Measurements from ENCODE around the gene ZNF275. TPM values are rescaled to one million over a fixed set of nuclear protein-coding genes. Genes with fewer than 3 reads are reported as not detected.

ZNF275 gene
- total and polyA plus RNA-seq, 5 experiments from 2014 or later = 4.8 to 17.1 (median 7.5) TPM

DNA sequence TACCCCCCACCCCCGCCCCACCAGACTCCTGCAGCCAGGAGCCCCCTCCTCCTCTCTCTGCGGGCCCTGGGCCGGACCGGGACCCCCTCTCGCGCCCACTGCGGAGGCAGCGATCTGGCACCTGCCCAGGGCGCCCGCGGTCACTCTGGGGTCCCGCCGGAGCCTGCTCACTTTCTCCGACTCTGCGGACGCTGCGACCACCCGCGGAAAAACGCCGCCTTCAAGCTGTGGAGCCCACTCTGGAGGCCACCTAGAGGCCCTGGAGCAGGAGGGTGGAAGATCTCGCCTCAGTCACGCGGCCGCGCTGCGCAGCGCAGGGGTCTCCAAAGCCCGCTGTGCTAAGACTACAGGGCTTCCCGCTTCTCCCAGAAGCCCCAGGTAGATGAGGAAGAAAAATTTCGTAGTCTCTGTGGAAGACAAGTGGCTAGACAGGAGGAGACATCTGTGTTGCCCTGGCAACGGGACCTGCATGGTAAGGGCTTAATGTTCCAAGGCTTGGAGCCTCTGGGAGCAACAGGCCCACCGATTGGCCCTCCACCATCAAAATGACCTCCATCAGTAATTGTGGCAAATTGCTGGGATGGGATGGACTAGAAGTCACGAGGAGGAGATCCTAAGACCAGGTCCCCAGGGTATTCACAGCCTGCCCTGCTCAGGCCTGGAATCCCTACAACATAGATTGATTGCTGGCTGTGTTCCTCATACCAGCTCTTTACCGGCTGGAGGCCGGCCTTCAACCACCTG is 12.4 kb upstream of the ZNF275 start, which contains the start of gene PNMA6F:
PNMA6F (minus strand) TSS at position 387 of the 744 bp plus-strand sequence. CDS start 1,093 bp downstream, outside the sequence.
- peaks cover 0 to 7% (median 0%) of the 10 kb centered on the region in 9 donors for H3K9me3 Mint-ChIP-seq
- no peak within 1 kb of the TSS for H3K4me3 Mint-ChIP-seq
- peaks cover 0 to 6% (median 0%) of the 10 kb centered on the region in 5 donors for H3K27me3 Mint-ChIP-seq
- no peak for DNase-seq
- no peak for ATAC-seq
- POLR2A ChIA-PET = no interaction called here
- H3K27ac Mint-ChIP-seq = peak within 1 kb of the TSS in 1 of 10 donors; percentile 21
- no peaks in the 10 kb centered on the region for H3K36me3 Mint-ChIP-seq
- H3K4me1 Mint-ChIP-seq = peaks cover 2 to 12% (median 8%) of the 10 kb centered on the region in 4 donors

DNA sequence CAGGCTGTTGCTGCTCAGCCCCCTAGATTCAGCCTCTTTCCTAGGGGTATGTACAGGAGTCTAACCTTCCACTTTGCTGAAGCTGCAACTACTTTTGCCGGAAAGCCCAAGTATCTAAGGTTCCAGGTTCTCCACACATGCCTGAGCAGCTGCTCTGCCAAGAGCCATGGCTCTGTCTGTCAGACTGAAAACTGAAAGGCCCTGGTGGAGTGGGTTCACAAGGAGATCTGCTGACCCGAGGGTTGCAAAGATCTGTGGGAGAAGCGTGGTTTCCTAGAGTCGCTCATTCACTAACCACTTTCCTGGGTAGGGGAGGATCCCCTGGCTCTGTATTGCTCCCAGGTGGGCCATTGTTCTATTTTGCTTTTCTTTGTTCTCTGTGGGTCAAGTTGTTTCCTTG is 6.4 kb upstream of the ZNF275 start:
- H3K4me1 Mint-ChIP-seq = peaks cover 0 to 10% (median 8%) of the 10 kb centered on the region in 4 donors
- H3K27ac Mint-ChIP-seq = no peak overlapping the region
- H3K27me3 Mint-ChIP-seq = peaks cover 0 to 7% (median 1%) of the 10 kb centered on the region in 5 donors
- peaks cover 0 to 7% (median 0%) of the 10 kb centered on the region in 9 donors for H3K9me3 Mint-ChIP-seq
- DNase-seq (no peak), ATAC-seq (no peak)
- no peak overlapping the region for H3K4me3 Mint-ChIP-seq
- POLR2A ChIA-PET = no interaction called here
- no peaks in the 10 kb centered on the region for H3K36me3 Mint-ChIP-seq

DNA sequence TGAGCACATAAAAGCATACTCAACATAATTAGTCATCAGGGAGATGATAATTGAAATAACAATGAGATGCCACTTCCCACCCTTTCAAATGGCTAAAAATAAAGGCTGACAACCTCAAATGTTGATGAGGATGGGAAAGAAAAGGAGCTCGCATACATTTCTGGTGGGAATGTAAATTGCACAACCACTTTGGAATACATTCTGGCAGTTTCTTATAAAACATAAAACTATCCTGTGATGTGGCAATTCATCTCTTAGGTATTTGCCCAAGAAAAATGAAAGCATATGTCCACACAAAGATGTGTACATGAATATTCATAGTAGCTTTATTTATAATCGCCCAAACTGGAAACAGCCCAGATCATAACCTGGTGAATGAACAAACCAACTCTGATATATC is 687 bp upstream of the ZNF275 start:
- no peak for DNase-seq
- Mint-ChIP-seq H3K36me3 (peaks cover 0 to 8% (median 0%) of the 10 kb centered on the region in 3 donors), H3K27ac (peak overlapping the region in 3 of 10 donors; percentile 71 to 93 (median 76)), H3K27me3 (peaks cover 0 to 2% (median 0%) of the 10 kb centered on the region in 5 donors), H3K9me3 (no peaks in the 10 kb centered on the region), H3K4me3 (peak overlapping the region; percentile 79 to 91 (median 87)), H3K4me1 (peaks cover 11 to 37% (median 34%) of the 10 kb centered on the region in 4 donors)
- POLR2A ChIA-PET = interaction anchor here (1.3 to 2.2 kb wide), 2 partner anchors 9 to 59 kb away, joined by 3 to 7 read pairs; no protein-coding TSS in a partner anchor
- ATAC-seq = no peak

DNA sequence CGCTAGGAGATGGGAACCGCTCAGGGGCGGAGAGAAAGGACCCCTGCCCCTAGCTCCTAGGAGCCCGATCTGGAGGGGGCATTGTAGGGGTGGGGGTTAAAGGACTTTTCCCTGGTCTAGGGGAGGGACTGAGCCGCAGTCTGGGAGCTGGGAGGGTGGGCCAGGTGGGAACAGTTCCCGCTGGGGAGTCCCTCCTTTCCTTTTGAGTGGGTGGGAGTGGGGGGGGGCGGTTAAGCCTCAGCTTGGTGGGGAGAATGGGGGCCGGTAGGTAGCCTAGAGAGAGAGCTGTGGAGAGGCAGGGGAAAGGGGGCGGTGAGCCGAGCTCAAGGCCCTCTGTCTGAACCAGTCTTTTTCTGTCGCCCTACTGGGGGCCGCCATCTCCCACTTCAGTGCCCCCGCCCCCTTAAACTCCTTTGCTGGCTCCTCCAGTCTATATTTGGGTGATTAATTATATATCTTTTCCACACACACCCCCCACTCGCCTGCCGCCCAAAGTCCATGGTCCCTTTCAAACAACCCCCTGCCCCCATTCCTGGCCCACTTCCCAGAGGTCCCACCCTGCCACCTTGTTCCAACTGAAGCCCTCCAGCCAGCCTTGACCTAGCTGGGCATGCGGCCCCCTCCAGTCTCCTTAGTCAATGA is 822 bp downstream of the ZNF275 start:
- POLR2A ChIA-PET = interaction anchor here (1.2 to 2.2 kb wide), 2 partner anchors 8 to 10 kb away, joined by 4 to 7 read pairs; no protein-coding TSS in a partner anchor
- H3K9me3 Mint-ChIP-seq = no peaks in the 10 kb centered on the region
- peak overlapping the region; percentile 77 to 93 (median 82) for H3K4me3 Mint-ChIP-seq
- H3K36me3 Mint-ChIP-seq = peaks cover 0 to 16% (median 5%) of the 10 kb centered on the region in 3 donors
- H3K27ac Mint-ChIP-seq = peak overlapping the region; percentile 27 to 95 (median 86)
- no peaks in the 10 kb centered on the region for H3K27me3 Mint-ChIP-seq
- ATAC-seq = no peak
- H3K4me1 Mint-ChIP-seq = peaks cover 15 to 49% (median 46%) of the 10 kb centered on the region in 4 donors
- no peak for DNase-seq

DNA sequence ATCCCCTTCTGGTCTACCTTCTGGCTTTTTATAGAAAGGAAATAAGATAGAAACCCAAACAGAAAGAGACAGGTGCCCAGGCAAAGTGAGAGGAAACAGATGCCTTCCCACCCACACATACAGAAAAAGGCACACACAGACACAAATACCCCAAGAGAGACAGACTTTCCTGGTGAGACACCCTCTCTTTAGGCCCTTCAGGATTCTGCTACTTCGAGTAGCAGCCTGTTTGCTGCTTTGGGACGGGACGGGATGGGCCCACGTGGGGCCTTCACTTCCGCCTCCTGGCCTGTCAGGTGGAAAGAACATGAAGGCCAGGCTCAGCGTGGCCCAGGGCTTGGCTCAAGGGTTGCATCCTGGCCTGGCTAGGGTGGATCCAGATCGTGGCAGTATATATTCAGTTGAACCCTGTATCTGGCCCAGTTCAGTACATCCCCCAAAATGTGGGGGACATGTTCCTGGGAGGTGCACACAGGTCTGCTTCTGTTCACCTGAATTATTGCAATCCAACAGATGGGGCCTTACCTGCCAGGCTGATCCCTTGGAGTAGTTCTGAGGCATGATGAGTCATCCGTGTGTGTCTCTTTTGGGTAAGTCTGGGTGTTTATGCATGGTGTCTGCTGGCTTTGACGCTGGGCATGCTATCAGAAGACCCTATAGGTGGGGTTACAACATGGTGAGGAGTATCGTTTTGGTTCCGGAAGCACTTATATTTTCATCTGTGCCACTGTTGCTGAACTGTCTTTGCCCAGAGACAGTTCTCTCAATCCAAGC is 2.4 kb downstream of the ZNF275 start:
- no peaks in the 10 kb centered on the region for H3K27me3 Mint-ChIP-seq
- H3K4me3 Mint-ChIP-seq = peak overlapping the region; percentile 77 to 93 (median 82)
- peak overlapping the region; percentile 33 to 92 (median 85) for H3K27ac Mint-ChIP-seq
- no peak for DNase-seq
- peaks cover 0 to 7% (median 0%) of the 10 kb centered on the region in 9 donors for H3K9me3 Mint-ChIP-seq
- POLR2A ChIA-PET = no interaction called here
- peaks cover 0 to 26% (median 14%) of the 10 kb centered on the region in 3 donors for H3K36me3 Mint-ChIP-seq
- ATAC-seq = no peak
- H3K4me1 Mint-ChIP-seq = peaks cover 18 to 61% (median 55%) of the 10 kb centered on the region in 4 donors

DNA sequence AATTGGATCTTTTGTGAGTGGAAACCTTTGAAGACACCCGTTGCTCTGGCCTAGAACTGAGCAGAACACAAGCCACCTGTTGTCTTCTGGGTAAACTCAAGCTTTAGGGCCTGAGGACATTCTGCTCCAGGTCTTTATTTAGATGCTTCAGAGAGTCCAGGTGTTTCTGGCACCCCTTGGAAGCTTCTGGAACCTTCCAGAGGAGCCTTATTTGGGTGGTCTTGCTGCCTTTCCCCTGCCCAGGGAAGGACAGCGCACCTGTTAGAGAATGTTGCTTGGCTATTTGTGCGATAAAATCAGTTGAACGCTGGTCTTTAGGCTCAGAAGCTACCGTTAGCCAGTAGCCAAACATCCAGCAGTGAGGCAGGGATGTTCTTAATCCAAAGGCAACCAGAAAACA is 3.0 kb downstream of the ZNF275 start:
- ATAC-seq = no peak
- Mint-ChIP-seq H3K36me3 (peaks cover 7 to 33% (median 21%) of the 10 kb centered on the region in 3 donors), H3K4me1 (peaks cover 21 to 68% (median 58%) of the 10 kb centered on the region in 4 donors), H3K27ac (peak overlapping the region in 4 of 10 donors; percentile 49 to 91 (median 81)), H3K27me3 (no peaks in the 10 kb centered on the region), H3K4me3 (peak overlapping the region in 7 of 10 donors; percentile 23 to 93 (median 55)), H3K9me3 (peaks cover 0 to 14% (median 1%) of the 10 kb centered on the region in 9 donors)
- POLR2A ChIA-PET = no interaction called here
- DNase-seq = no peak

DNA sequence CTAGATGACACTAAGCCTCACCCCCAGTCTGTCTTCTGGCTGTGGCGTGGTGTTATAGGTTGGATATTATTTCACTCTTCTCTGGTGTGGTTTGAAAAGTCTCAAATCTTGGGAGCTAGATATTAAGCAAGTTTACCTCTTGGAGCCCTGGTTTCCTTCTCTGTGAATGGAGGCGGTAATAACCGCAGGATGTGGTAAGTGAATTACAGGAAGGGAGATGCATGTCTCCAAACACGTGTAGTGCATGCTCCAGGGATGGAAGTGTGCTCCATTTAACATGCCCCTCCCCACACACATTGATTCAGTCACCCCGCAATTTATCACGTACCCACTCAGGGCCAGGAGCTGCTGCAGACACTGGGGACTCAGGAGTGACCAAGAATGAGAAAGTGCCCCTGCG is 4.9 kb downstream of the ZNF275 start:
- Mint-ChIP-seq H3K4me3 (peak overlapping the region in 8 of 10 donors; percentile 11 to 79 (median 43)), H3K4me1 (peaks cover 29 to 81% (median 74%) of the 10 kb centered on the region in 4 donors), H3K36me3 (peaks cover 7 to 39% (median 26%) of the 10 kb centered on the region in 3 donors), H3K27me3 (no peaks in the 10 kb centered on the region), H3K9me3 (peaks cover 0 to 14% (median 1%) of the 10 kb centered on the region in 9 donors), H3K27ac (peak overlapping the region in 6 of 10 donors; percentile 31 to 74 (median 60))
- POLR2A ChIA-PET = no interaction called here
- DNase-seq = no peak
- ATAC-seq = no peak

DNA sequence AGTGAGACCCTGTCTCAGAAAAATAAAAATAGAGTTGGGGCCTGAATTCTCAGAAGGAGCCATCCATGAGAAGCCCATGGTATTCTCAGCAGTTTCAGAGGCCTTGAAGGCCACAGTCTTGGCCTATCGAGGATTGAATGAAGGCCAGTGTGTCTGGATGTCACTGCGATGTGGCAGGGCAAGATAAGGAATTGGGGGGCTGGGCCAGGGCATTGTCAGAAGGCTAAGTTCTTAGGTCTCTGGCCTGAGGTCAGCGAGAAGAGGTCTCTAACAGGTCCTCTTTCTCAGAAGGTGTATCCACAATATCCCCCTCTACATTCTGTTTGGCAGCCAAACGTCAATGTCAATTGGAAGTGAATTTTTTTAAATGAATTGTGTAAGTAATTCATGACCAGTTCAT is 5.7 kb downstream of the ZNF275 start:
- POLR2A ChIA-PET = no interaction called here
- Mint-ChIP-seq H3K4me1 (peaks cover 30 to 88% (median 81%) of the 10 kb centered on the region in 4 donors), H3K36me3 (peaks cover 7 to 46% (median 28%) of the 10 kb centered on the region in 3 donors), H3K27ac (peak overlapping the region in 1 of 10 donors; percentile 67), H3K27me3 (no peaks in the 10 kb centered on the region), H3K9me3 (peaks cover 0 to 14% (median 1%) of the 10 kb centered on the region in 9 donors), H3K4me3 (peak overlapping the region in 1 of 10 donors; percentile 11)
- ATAC-seq (no peak), DNase-seq (no peak)

DNA sequence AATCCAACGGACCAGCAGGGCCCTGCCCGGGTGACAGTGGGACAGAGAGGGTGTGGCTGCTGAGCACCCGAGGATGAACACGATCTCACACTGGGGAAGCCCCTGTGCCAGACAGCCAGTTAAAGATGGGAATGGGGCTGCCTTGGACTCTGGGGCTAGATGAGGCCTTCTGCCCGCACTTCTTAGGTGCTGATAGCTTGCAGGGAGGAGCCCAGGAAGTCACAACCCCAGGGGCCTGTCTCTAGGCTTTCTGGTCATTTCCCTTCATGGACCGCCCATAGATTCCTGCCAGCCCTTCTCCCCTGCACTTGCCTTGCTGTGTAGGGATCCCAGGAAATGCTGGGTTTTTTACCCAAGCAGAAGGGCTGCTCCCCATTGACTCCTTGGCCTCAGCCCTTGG is 6.2 kb downstream of the ZNF275 start:
- Mint-ChIP-seq H3K4me1 (peaks cover 30 to 89% (median 83%) of the 10 kb centered on the region in 4 donors), H3K36me3 (peaks cover 7 to 49% (median 32%) of the 10 kb centered on the region in 3 donors), H3K27ac (peak overlapping the region in 1 of 10 donors; percentile 22), H3K4me3 (no peak overlapping the region), H3K27me3 (no peaks in the 10 kb centered on the region), H3K9me3 (peaks cover 0 to 14% (median 1%) of the 10 kb centered on the region in 9 donors)
- ATAC-seq (no peak), DNase-seq (no peak)
- POLR2A ChIA-PET = no interaction called here

DNA sequence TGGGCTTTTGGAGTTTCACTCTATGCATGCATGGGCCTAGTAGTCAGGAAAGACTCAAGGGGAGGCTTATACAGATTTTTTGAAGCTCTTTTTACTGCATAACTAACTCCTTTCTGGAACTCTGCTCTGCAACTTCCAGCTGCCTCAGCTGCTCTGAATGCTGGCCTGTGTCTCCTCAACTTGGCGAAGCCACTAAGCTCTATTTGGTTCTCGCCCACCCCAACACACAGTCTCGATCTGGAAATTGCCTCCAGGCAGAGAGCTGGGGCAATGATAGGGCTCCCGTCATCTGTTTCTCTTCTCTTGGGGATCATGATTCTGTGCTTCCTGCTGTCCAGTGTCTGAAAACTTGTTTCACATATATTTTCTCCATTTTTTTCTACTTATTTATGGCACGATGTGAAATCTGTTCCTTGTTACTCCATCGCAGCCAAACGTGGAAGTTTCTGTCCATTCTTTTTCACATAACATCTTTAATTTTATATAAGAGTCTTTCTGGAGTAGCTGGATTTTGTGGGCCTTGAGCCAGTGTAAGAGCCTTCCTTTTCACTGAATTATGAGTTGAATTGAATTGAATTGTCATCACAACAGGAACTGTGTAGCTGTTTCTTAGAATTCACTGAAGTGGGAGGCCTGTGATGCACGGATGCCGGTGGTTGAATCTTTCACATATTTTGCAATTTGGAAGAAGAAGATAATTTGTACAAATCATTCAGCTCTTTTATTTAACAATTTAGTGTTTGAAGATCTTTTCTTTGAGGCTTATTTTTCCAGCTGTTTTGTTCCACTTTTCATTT is 9.0 kb downstream of the ZNF275 start:
- DNase-seq = peak in 2 of 10 donors; percentile 26 to 33
- peaks cover 26 to 66% (median 56%) of the 10 kb centered on the region in 4 donors for H3K4me1 Mint-ChIP-seq
- peak overlapping the region; percentile 70 to 95 (median 88) for H3K27ac Mint-ChIP-seq
- H3K36me3 Mint-ChIP-seq = peaks cover 7 to 65% (median 40%) of the 10 kb centered on the region in 3 donors
- POLR2A ChIA-PET = interaction anchor here (2.1 kb wide), 1 partner anchor 9 kb away, joined by 7 read pairs; the partner anchor contains the start of gene ZNF275
- ATAC-seq = peak; percentile 42 to 67
- peaks cover 0 to 14% (median 1%) of the 10 kb centered on the region in 9 donors for H3K9me3 Mint-ChIP-seq
- H3K4me3 Mint-ChIP-seq = peak overlapping the region; percentile 40 to 83 (median 60)
- H3K27me3 Mint-ChIP-seq = no peaks in the 10 kb centered on the region

DNA sequence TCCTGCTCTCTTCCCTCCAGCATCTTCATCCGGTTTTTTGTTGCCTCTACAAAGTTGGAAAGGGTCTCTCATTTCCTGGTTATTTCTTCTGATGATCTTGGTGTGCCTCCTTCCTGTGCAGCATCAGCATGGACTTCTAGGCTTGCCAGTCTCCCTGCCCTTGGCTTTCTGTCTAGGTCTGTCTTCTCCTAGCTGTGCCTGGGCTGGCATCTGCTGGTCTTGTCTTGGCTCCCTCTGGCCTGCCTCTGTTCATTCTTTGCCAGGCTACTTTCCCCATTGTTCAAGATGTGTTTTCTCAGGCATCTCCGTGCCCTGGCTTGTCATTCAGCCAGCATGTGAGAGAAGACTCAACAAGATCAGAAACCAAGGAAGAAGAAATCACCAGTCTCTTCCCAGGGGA is 9.7 kb downstream of the ZNF275 start:
- ATAC-seq (peak in 1 of 2 donors; percentile 29), DNase-seq (no peak)
- H3K9me3 Mint-ChIP-seq = peaks cover 0 to 14% (median 1%) of the 10 kb centered on the region in 9 donors
- POLR2A ChIA-PET = interaction anchor here (2.1 kb wide), 1 partner anchor 10 kb away, joined by 7 read pairs; the partner anchor contains the start of gene ZNF275
- H3K27me3 Mint-ChIP-seq = no peaks in the 10 kb centered on the region
- H3K27ac Mint-ChIP-seq = peak overlapping the region; percentile 70 to 95 (median 88)
- peaks cover 23 to 59% (median 49%) of the 10 kb centered on the region in 4 donors for H3K4me1 Mint-ChIP-seq
- H3K4me3 Mint-ChIP-seq = peak overlapping the region; percentile 40 to 83 (median 60)
- H3K36me3 Mint-ChIP-seq = peaks cover 11 to 65% (median 43%) of the 10 kb centered on the region in 3 donors
